Colonic mucosa (tissue), 4 donors: ENCODE results near the gene AP2S1. TPM values are rescaled to one million over a fixed set of nuclear protein-coding genes. Genes with fewer than 3 reads are reported as not detected.

Experiments
- DNase-seq: peaks from one replicate; pipeline ENCODE4 v3.0.0-alpha.2; 2020
- H3K27ac ChIP-seq: fragments of 200-600 bp; one replicate; pipeline ENCODE4 v1.8.0; 2021
- H3K27me3 ChIP-seq: fragments of 200-600 bp; one replicate; pipeline ENCODE4 v1.8.0; 2021
- H3K36me3 ChIP-seq: fragments of 200-600 bp; one replicate; pipeline ENCODE4 v1.8.0; 2021
- H3K4me1 ChIP-seq: fragments of 200-600 bp; one replicate; pipeline ENCODE4 v1.8.0; 2021; ENCODE audit warnings: mild to moderate bottlenecking
- H3K4me3 ChIP-seq: fragments of 200-600 bp; one replicate; pipeline ENCODE4 v1.8.0; 2021
- H3K9ac ChIP-seq, 2 donors: one replicate each; pipeline ENCODE4 v1.7.0; 2013; ENCODE audit warnings: control low read depth in 2 of 2, low read depth in 2 of 2, low read length in 2 of 2
- H3K9me3 ChIP-seq: fragments of 200-600 bp; one replicate; pipeline ENCODE4 v1.8.0; 2021
- intact Hi-C: fragments of 100-400 bp; cut with DNase I; formaldehyde crosslinking; loops from one replicate; pipeline ENCODE4 v1.14.1; 2022
- total RNA-seq, 2 donors: library from RNA; stranded (reverse); fragmentation: NEBNext Ultra II Directional in 1 of 2; extraction: Animal tissue kit (Norgen Biotek cat#: 25700) in 1 of 2; gene quantifications; one replicate each; pipeline ENCODE4 v1.2.1, GENCODE V29; 2021
- TF ChIP-seq, protein P1 (sequence below): fragments of 200-600 bp; IDR thresholded peaks from one replicate; pipeline ENCODE4 v1.8.0; 2022; ENCODE audit warnings: antibody characterized with exemption, mild to moderate bottlenecking
- donor health status: healthy.
- donor health status: DM: no; HTN: no; CAD: no.
- donor health status: DM: no; HTN: no; CAD: no.

The AP2S1 gene
- total RNA-seq, 2 donors from 2014 or later: 132 to 208 TPM

DNA sequence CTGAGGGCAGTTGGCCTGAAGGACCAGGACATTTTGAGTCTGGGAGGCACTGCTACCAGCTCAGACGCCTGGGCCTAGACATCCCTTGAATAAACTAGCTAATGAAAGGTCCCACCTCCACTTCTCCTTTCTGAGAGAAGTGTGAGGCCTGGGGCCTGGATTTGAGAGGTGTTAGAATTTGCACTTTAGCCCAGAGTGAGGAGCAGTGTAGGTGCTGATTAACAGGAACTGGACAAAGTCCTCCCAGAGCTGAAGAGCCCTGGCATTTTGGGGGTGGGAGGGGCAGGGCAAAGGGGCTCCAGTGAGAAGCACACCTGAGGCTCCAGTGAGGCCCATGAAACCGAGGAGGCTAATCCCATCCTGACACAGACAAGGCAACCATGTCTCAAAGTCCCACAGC is 47.1 kb downstream of the AP2S1 start:
- Histone ChIP-seq H3K27me3 (no peaks in the 10 kb centered on the region), H3K27ac (no peak overlapping the region), H3K4me3 (no peak overlapping the region), H3K9ac (no peak overlapping the region), H3K4me1 (no peaks in the 10 kb centered on the region), H3K9me3 (no peaks in the 10 kb centered on the region), H3K36me3 (no peaks in the 10 kb centered on the region)
- intact Hi-C loops: no loop called here
- peak; percentile 42 for DNase-seq
- TF ChIP-seq, protein P1, sequence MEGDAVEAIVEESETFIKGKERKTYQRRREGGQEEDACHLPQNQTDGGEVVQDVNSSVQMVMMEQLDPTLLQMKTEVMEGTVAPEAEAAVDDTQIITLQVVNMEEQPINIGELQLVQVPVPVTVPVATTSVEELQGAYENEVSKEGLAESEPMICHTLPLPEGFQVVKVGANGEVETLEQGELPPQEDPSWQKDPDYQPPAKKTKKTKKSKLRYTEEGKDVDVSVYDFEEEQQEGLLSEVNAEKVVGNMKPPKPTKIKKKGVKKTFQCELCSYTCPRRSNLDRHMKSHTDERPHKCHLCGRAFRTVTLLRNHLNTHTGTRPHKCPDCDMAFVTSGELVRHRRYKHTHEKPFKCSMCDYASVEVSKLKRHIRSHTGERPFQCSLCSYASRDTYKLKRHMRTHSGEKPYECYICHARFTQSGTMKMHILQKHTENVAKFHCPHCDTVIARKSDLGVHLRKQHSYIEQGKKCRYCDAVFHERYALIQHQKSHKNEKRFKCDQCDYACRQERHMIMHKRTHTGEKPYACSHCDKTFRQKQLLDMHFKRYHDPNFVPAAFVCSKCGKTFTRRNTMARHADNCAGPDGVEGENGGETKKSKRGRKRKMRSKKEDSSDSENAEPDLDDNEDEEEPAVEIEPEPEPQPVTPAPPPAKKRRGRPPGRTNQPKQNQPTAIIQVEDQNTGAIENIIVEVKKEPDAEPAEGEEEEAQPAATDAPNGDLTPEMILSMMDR: no peak

DNA sequence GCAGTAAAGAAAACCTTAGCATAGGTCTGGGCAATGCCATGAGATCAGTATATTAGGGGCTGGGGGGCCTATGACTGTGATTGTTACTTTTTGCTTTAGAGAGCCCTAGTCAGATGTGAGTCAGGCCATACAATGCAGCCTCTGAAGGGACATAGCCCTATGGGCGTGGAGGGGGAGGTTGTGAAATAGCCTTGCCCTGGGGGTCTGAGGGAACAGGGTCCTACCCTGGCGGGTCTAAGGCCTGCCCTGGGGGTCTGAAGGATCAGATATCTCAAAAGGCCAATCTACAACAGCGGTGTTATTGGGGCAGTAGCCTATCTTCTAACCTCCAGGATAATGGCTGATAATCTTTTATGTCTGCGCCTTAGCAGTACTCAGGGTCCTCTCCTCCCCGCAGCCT is 48.5 kb downstream of the AP2S1 start:
- Histone ChIP-seq H3K36me3 (no peaks in the 10 kb centered on the region), H3K27ac (no peak overlapping the region), H3K9me3 (no peaks in the 10 kb centered on the region), H3K4me1 (no peaks in the 10 kb centered on the region), H3K27me3 (no peaks in the 10 kb centered on the region), H3K4me3 (no peak overlapping the region), H3K9ac (no peak overlapping the region)
- TF ChIP-seq, protein P1: no peak
- no peak for DNase-seq
- intact Hi-C loops: no loop called here

DNA sequence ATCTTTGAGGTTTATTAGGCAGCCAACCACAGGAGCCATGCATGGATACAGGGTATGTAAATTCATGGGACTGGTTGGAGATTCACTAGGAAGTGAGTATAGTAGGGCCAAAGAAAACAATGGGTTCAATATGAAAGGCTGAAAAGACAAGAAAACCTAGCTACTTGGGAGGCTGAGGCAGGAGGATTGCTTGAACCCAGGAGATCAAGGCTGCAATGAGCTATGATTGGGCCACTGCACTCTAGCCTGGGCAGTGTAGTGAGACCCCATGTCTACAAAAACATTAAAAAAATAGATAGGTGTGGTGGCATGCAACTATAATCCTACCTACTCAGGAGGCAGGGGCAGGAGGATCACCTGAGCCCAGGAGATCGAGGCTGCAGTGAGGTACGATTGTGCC is 51.9 kb downstream of the AP2S1 start:
- TF ChIP-seq, protein P1: no peak
- Histone ChIP-seq H3K27ac (no peak overlapping the region), H3K27me3 (no peaks in the 10 kb centered on the region), H3K4me3 (no peak overlapping the region), H3K4me1 (no peaks in the 10 kb centered on the region), H3K36me3 (no peaks in the 10 kb centered on the region), H3K9ac (no peak overlapping the region), H3K9me3 (no peaks in the 10 kb centered on the region)
- intact Hi-C loops: no loop called here
- DNase-seq: no peak

DNA sequence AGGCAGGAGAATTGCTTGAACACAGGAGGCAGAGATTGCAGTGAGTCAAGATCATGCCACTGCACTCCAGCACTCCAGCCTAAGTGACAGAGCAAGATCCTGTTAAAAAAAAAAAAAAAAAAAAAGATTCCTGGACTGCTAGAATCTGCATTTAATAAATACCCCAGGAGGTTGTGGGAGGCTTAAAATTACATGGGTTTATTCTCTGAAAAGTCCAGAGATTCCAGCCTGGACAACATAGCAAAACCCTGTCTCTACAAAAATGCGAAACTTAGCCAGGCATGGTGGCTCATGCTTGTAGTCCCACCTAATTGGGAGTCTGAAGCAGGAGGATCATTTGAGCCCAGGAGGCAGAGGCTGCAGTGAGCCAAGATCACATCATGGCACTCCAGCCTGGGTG is 52.8 kb downstream of the AP2S1 start:
- no peak for DNase-seq
- TF ChIP-seq, protein P1: no peak
- no peak overlapping the region for H3K27ac ChIP-seq
- H3K4me3 ChIP-seq: no peak overlapping the region
- no peaks in the 10 kb centered on the region for H3K27me3 ChIP-seq
- no peaks in the 10 kb centered on the region for H3K36me3 ChIP-seq
- no peak overlapping the region for H3K9ac ChIP-seq
- intact Hi-C loops: no loop called here
- H3K4me1 ChIP-seq: no peaks in the 10 kb centered on the region
- H3K9me3 ChIP-seq: no peaks in the 10 kb centered on the region

DNA sequence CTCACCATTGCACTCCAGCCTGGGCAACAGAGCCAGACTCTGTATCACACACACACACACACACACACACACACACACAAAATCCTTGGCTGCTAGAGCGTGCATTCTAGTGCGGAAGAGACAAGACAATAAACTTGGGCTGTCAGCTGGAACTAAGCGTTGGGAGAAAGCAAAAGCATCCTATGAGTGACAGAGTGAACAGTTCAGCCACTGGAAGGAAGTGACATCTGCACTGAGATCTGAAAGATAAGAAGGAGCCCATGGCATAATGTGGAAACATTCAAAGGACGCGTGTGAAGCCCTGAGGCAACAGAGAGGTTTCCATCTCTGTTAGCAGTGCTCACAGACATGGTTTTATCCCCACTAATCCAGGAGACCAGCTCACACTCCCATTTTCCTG is 58.7 kb downstream of the AP2S1 start:
- Histone ChIP-seq H3K36me3 (no peaks in the 10 kb centered on the region), H3K4me1 (no peaks in the 10 kb centered on the region), H3K4me3 (no peak overlapping the region), H3K27ac (no peak overlapping the region), H3K9ac (no peak overlapping the region), H3K27me3 (no peaks in the 10 kb centered on the region), H3K9me3 (no peaks in the 10 kb centered on the region)
- DNase-seq: no peak
- intact Hi-C loops: no loop called here
- TF ChIP-seq, protein P1: no peak

DNA sequence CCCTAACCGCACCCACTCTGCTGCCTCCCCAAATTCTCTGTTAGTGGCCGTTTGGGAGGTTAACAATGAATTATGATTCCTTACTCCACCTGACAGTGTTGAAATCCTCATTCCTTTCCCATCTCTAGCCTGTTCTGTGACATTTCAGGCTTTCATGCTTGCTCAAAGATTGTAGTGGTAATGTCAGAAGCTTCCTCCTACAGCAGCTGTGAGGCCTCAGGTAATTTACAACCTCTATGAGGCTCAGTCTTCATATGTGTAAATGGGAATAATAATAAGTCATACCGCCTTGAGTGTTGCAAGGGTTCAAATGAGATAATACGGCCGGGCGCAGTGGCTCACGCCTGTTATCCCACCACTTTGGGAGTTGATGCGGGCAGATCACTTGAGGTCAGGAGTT is 61.3 kb downstream of the AP2S1 start:
- H3K27ac ChIP-seq: no peak overlapping the region
- TF ChIP-seq, protein P1: no peak
- H3K4me1 ChIP-seq: peaks cover 10% of the 10 kb centered on the region
- no peaks in the 10 kb centered on the region for H3K36me3 ChIP-seq
- no peaks in the 10 kb centered on the region for H3K27me3 ChIP-seq
- H3K4me3 ChIP-seq: no peak overlapping the region
- no peak overlapping the region for H3K9ac ChIP-seq
- DNase-seq: no peak
- intact Hi-C loops: no loop called here
- H3K9me3 ChIP-seq: no peaks in the 10 kb centered on the region
